GM19035 (cell line): ENCODE results near the gene SATB2.

Experiments
- ATAC-seq: cut with Tn5 transposase; IDR thresholded peaks from one replicate; pipeline ENCODE4 v1.9.1; 2021; ENCODE audit not compliant: unreplicated experiment

The SATB2 gene

GRCh38 chr2:199259671-199260070 lies 198.1 kb downstream of the SATB2 start:
- no peak for ATAC-seq

DNA sequence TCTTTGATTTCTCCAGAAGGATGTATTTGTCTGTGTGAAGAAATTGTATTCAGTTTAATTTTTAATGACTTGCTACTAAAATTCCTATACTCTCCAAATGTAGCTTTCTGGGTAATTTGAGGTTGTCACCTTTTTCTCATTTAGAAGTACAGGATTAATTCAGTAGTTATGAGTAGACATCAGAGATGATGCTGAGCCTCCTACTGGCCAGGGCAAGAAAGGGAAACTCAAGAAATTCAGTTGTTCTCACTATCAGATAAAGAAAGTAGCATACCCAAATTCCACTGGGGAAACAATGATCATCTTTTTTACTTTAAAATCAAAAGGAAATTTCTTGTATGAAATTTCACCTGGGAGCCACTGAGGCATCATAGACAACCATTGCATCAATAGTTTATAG lies 199.4 kb downstream of the SATB2 start:
- ATAC-seq: no peak

- ATAC-seq: no peak
Observed at GRCh38 chr2:199257261-199258224, 200.2 kb downstream of the SATB2 start.

GRCh38 chr2:199230091-199230490 lies 227.6 kb downstream of the SATB2 start:
- no peak for ATAC-seq

GRCh38 chr2:199228887-199229819 lies 228.6 kb downstream of the SATB2 start:
- ATAC-seq: peak; percentile 75

DNA sequence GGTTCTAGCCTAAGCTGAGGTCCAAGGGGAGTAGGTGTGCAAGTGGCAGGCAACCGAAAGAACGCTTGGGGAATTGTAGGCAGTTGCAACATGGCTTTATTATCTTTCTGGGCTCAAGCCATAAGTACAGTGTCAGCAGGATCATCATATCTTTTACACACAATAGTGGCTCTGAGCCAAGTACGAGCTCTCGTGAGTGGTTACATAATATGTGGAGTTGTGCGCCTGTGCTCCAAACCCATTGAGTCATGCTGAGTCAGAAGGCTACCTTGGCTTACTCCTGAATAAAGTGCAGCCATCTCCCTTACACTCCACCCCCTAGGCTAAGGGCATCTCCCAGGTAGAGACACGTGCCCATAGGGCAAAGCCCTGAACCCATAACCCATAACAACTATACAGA lies 233.9 kb downstream of the SATB2 start:
- ATAC-seq: no peak

DNA sequence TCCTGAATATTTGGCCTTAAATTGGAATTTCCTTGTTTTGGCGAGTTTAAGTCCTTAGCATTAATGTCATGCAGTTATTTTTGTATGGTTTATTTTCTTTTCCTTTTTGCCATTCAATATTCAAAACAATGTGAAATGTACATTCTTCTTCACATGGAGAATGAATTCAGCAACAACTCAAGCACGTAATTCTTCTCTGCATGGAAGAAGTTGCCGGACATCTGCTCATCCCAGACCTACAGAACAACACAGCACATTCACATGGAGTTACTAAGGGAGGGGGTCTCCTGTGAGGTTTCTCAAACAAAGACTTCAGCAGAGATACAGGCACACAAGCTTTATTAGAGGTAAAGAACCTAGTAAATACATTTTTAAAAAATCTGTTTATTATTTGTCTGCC lies 236.8 kb downstream of the SATB2 start:
- ATAC-seq: no peak

- no peak for ATAC-seq
Observed at GRCh38 chr2:199219551-199219950, 238.2 kb downstream of the SATB2 start.
